Body of pancreas (tissue), 4 donors: Measurements from ENCODE around the gene FUT8.

Experiments
- CTCF ChIP-seq, 7 experiments: fragments of 450-650 bp in 4 of 7; fragments of 200-600 bp in 3 of 7; sonication (generic) in 3 of 7; IDR thresholded peaks; one replicate each; pipeline ENCODE4 v1.5.1; 2016 to 2019; ENCODE audit warnings: antibody characterized with exemption in 7 of 7
- POLR2A ChIP-seq, 3 donors: fragments of 450-650 bp; IDR thresholded peaks; one replicate each; pipeline ENCODE4 v1.6.1; 2016; ENCODE audit warnings: antibody characterized with exemption in 3 of 3, mild to moderate bottlenecking in 2 of 3

- no peak for TF ChIP-seq CTCF (IDR thresholded peaks at IDR 0.05)
- TF ChIP-seq POLR2A (IDR thresholded peaks at IDR 0.05): no peak
Observed at GRCh38 chr14:65787461-65787860, 374.9 kb downstream of the FUT8 start.
